IPS-NIHi7 (cell line): Measurements from ENCODE around the gene RELN.
"Not testable (repeated sequence)": the region's sequence is repeated elsewhere in the genome, so short reads cannot be mapped to it uniquely, and the experiment has no call there.

Source experiments
- DNase-seq: peaks from one replicate; pipeline ENCODE4 v3.0.0; 2012; ENCODE audit warnings: mixed read lengths; ENCODE audit errors: extremely low spot score

Gene RELN

DNA sequence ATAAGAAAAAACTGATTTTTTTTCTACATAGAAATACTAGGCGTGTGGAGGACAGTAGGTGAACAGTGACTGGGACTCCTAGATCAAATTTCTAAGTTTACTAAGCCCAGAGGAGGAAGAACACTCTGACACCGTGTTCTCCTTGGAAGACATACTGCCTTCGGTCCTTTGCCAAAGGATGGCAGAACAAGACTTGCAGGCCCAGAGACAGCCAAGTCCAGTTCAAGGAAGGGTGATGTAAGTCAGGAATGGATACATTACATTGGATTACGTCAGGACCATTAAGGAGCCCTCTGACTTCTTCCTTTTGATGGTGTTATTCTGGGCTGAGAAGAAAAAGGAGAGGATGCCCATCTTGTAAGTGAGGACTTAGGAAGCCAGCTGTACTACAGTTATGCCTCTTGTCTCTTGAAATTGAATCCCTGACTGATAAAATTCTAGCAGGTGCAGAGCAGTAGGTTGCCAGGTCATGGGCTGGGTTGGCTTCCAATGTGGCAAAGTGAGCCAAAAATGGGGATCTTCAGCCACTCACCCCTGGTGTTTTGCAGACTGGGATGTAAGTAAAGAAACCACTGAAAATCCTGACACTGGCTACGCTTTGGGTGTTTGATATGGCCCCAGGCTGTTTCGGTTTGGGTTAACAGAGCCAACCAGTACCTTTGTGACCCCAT lies 45.1 kb downstream of the RELN start:
- DNase-seq = no peak

DNA sequence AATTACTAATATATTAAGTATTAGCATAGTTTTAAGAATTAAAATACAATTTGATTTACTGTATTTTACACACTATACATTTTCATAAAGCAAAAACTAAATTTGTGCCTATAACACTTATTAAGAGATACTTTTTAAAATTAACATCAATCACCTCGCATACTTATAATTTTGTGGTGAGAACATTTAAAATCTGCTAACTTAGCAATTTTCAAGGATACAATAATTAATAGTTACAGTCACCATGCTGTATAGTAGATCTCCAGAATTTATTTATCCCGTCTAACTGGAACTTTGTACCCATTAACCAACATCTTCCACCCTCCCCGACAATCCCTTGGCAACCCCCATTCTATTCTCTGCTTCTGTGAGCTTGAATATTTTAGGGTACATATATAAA lies 47.5 kb downstream of the RELN start:
- DNase-seq = no peak

DNA sequence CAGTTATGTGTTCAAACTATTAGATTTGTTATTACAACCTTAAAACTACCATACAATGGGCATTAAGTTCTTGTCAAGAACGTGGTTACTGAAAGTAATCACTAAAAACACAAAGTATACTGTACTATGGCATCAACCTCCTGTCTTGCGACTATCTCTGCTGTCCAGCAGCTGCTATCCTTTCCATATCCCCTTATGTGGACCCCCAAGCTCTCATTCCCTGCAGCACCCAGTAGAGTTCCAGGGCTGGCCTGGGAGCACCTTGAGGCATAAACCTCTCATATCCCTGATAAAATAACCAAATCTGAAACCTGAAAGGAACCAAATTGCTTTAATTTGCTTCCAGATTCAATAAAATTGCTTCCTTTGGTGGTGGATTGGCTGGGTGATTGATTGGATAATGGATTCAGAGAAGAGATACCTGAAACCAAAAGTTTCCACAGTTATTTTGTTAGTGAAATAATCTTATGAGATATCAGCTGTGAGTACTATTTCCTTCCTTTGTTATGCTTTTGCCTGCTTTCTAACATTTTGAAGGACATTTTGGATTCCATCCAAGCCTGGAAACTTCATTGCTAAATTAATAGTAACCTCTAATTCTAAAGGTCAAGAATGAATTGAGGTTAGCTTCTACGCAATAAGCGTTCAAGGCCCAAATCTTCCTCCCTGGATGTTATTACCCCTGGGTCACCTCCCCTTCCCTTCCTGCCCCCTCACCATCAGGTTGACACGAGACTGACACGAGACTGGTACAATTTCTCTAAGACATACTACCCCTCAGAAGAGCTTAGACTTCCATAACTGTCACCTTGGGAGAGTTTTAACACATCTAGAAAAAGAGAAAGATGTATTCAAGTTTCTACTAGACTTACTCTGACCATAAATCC lies 48.8 kb downstream of the RELN start:
- no peak for DNase-seq

DNA sequence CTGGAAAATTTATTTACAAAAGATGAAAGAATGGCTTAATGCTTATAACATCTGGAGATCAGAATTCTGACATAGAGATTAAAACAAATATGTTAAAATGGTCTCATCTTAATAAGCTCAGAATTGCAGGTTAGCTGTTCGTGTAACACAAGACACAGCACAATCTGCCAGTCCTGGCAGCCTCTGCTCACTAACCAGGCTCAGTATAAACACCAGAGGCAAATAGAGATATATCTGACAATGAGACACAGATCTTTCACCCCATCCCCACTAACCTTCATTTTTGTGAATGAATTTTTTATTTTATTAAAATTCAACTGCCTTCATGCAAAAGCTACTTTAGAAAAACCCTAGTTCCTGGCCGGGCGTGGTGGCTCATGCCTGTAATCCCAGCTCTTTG lies 51.8 kb downstream of the RELN start:
- no peak for DNase-seq

DNA sequence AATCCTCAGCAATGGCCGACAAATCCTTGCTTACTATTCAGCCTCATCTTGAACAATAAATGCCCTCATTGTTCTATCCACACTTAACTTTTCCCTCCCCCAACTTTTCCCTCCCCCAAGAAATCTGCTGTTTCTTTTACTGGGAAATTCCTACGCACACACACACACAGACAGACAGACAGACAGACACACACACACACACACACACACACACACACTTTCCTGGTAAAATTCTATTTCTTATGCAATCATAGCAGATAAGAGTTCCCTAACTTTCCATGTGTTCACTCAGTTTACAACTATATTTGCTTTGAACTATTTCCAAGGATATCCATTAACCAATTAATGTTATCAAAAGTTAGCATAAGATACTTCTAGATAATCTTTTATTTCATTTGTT lies 52.9 kb downstream of the RELN start:
- no peak for DNase-seq

DNA sequence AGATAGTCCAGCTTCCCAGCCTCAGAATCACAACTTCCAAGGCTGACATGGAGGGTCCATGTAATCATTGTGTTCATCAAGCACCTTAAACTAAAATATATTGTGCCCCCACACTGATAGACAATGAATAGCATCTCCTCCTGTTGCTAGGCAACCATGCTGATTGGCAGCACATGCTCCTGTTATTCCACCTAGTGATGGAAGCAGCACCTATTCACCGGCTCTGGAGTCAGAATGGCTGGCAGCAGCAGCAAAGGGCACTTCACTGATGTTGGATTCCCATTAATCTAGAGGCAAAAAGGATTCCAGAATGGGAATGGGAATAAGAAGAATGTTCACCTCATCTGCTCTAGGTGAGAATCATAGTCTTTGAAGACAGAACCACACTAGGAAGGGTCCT lies 55.0 kb downstream of the RELN start:
- no peak for DNase-seq

DNA sequence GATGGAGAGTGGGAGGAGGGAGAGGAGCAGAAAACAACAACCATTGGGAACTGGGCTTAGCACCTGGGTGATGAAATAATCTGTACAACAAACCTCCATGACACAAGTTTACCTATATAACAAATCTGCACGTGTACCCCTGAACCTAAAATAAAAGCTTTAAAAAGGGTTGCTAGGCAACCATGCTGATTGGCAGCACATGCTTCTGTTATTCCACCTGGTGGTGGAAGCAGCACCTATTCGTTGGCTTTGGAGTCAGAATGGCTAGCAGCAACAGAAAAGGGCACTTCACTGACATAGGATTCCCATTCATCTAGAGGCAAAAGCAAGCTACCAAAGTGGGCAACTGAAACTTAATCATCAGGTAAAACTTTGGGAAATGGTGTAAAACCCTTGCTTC lies 57.1 kb downstream of the RELN start:
- no peak for DNase-seq

DNA sequence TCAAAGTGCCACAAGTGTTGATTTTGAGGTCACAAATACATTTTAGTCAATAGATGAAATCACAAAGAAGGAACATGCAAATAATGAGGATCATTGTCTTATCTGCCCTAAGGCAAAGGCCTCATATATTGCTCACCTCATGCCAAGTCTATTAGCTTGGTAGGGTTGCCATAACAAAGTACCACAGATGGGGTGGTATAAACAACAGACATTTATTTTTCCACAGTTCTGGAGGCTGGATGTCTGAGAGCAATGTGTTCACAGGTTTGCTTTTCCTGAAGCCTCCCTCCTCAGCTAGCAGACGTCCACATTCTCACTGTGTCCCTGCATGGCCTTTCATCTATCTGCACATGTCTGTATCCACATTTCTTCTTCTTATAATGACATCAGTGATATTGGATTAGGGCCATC lies 59.6 kb downstream of the RELN start:
- DNase-seq = no peak

DNA sequence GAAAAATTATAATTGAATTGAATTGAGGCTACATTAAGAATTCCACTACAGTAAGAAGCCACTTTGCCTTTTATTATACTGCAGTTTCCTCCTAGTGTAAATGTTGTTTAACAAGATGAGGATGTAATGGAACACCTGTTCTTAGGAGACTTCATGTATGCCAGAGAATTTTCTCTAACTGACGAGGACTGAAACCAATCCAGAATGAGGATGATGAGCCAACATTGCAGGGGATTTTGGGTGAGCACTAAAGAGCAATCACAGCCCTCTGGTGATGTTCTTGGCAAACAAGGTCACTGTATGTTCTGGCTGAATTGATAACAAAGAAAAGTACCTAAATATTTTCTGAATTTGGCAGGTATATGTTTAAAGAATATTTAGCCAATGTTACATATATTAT lies 60.9 kb downstream of the RELN start:
- no peak for DNase-seq

DNA sequence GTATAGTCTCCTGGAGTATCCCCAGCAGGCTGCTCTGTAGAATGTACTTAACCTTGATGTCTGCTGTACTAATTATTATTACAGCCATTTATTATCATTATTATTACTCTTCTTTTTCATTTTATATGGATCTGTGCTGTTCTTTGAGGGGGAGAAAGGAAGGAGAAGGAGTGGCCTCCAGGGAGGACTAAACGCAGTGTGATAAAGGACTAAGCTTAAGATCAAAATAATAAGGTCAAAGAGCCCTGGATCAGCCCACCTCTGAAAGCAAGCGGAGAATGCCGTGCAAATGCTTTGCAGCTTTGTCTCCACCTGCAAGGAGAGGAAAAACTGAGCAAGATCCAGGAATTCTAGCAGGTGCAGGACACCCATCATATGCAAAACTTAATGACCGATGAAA lies 65.3 kb downstream of the RELN start:
- DNase-seq = no peak

DNA sequence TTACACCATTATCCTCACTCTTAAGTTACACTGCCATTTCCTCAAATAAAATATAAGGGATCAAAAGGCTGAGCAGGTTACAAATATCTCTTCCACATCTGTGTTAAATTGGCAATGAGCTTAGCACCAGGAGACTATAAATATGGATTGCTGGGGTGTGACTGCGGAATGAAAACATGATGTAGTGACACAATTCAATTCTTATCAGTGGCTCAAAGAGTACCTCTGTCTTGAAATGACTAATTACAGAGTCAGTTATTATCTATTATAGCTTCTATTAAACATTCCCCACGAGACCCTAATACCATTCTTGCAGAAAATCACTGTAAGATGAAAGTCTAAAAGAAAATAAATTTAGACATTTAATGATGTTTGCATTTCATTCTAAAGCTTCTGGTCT lies 67.1 kb downstream of the RELN start:
- DNase-seq = no peak

DNA sequence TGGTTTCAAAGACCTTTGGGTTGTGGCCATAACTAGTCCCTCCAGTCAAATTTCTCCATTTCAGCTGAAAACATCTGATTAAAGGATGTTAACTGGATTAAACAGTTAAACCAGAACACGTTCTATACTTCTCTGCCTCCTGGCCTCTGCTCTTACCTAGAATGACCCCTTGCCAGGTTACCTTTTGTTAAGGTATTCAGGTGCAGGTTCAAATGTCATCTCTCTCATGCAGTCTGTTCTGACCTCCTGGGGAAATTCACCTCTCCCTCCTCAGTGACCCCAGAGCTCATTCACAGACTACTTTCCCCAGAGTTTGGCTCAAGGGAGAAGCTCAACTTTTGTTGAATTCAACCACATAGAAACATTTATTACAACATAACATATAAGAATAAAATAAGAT lies 67.8 kb downstream of the RELN start:
- no peak for DNase-seq

DNA sequence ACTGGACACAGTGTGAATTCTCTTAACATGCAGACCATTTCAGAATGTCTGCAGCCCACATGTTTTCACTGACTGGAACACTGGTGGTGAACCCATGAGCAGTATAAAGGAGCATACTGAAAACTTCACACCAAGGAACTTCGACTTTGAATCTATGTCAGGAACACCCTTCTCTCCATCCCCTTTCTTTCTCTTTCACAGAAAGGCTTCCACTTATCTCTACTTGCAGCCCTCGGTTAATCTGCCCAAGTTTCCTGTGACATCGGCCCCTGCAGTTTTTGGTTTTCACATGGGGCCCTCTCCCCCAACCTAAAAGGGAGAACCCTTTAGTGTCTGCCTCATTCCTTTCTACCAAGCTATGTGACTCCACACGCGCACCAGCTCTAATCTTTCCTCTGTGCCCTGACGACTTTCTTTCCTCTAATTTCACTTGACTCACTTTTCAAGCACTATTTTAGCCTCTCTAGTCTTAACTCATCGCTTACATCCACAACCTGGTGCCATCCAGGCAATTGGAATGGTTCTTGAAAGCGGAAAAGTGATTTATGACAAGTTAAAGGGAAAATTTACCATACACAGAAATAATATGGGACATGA lies 70.1 kb downstream of the RELN start:
- DNase-seq = no peak

DNA sequence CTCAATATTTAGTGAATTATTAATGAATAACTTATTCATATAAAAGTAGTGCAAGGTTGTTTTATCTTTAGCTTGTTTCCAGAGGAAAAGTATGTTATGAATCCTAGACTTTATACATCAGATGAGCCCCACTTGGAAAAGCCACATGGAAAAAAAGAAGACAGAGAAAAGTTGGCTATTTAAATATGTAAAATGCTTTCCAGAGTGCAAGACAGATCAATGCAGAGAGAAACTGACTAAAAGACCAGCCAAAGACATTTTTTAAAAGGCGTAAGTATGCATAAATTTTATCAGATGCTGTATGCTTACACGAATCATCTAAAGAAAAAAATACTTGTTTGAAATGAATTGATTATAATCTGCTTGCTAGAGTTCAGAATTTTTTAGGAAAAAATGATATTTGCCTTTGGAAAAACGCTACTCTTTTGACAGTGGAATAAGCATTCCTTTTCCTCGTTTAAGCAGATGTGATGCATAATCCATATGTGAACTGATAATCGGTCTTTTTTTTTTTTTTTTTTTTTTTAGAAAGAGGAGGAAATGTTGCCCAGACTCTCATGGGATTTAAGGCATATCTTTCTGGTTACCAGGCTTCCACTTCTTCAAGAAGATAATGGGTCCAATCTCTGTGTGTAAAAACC lies 70.7 kb downstream of the RELN start:
- DNase-seq = no peak

DNA sequence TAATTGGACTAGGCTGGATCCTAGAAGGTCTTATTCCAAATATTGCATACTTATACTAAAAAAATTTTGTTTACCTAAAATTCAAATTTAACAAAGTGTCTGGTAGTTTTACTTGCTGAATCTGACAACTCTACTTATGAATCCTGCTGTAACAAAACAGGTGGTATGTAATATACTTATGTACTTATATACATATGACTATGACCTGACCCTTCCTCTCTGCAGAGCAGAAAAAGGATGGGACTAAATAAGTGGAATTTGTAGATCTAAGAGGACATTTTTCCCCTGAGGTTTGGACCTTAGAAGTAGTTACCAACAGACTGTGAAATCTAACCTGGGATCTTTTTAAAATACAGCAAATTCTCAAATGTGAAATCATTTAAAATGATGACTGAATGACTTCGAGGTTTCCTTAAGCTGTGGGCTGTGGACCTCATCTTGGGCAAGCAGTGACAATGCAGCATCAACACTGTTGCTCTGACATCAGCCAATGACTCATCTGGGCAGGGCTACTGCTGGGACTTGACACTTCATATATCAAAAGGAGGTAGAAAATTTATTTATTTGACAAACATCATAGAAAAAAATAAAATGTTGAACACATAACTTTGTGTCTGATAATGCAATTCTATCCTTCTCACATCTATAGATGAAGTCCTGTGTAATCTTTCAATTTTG lies 73.6 kb downstream of the RELN start:
- DNase-seq = no peak

DNA sequence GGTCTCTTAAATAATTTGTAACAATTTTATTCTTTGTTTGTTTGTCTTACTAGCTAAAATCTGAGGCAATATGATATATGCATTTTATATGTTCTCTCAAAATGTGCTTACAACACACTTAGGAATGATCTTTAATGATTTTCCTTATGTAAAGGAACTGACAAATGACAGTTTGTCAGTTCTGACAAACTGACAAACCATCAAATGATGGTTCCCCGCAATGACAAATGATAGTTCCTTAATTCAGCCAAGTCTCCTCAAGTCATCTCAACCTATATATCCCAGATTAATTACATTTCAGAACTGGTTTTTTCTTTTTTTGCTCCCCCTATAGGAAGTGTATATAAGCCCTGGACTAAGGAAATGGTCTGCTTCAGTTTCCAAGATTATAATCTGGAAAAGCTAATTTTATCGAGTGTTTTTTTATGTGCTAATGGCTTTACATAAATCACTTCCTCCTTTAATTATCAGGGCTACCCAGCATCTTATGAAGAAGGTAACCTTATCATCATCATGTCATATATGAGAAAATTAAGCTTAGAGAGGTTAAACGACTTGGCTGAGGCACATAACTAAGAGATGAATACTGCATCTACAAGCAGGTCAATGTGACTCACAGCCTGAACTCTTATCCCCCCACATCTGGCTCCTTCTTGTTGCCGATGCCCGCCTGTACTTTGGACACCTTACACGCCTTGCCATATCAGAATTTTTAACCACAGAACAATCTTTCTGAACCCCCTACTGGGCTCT lies 75.1 kb downstream of the RELN start:
- DNase-seq = no peak

DNA sequence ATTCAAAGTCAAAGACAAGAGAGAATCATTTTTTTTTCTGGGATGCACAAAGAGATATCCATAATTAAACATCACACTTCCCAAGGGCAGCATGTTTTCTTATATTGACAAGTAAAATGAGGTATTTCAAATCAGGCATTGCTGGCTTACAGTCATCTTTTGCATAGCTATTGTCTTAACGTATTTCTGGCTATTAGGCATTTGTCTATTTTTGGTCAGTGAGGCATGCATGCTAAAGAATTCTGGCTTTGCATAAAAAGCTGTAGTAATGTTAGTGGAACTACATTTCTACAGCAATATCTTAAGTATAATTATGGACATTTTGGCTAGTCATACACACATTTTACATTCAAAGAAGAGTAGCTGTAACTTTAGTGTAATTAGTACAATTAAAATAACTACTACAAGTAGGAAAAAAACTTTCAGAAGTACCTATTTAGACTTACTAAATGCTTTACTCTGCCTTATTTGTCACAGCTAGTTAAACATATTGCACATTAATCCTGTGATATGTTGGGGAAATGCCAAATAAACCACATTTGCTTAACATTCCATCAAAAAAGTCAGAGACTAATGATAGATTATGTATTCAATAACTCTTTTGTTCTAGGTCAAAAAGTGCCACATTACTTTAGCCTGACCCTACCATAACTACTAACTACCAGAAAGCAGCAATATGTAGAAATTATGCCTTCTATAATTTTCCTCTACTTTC lies 76.4 kb downstream of the RELN start:
- DNase-seq = no peak

DNA sequence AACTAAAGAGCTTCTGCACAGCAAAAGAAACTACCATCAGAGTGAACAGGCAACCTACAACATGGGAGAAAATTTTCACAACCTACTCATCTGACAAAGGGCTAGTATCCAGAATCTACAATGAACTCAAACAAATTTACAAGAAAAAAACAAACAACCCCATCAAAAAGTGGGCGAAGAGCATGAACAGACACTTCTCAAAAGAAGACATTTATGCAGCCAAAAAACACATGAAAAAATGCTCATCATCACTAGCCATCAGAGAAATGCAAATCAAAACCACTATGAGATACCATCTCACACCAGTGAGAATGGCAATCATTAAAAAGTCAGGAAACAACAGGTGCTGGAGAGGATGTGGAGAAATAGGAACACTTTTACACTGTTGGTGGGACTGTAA lies 78.4 kb downstream of the RELN start:
- DNase-seq = not testable (repeated sequence)

DNA sequence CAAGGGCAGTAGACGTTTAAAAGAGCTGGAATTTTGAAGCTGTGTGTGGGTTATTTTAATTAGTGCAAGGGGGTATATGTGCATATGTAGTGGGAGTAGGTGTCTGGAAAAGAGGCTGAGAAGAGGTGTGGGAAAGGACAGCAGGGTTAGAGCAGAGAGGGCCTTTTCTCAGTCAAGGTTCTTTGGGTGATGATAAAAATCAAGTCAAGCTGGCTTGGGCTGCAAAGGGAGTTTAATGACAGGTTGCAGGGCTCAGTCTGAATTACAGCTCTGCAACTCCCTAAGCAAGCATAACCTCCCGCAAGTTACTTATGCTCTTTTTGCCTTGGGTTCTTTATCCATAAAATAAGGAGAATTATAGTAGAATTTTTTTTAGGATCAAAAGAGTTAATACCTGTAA lies 83.5 kb downstream of the RELN start:
- no peak for DNase-seq

DNA sequence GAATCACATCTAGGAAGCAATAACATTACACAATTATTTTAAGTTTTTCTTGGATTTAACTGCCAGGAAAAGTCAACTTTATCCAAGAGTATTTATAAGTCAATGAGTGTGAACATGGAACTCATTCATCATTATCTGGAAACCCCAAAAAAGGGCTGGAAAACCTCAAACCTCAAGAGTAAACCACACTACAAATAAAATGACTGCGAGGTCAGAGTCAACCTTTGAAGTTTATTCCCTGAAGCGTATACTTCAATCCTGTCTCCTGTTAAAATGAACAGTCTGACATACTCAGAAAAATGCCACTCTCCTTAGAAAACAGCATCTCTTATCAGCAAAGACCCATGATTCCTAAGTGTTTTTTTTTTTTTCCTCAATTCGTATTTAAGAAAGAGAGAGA lies 86.5 kb downstream of the RELN start:
- no peak for DNase-seq

DNA sequence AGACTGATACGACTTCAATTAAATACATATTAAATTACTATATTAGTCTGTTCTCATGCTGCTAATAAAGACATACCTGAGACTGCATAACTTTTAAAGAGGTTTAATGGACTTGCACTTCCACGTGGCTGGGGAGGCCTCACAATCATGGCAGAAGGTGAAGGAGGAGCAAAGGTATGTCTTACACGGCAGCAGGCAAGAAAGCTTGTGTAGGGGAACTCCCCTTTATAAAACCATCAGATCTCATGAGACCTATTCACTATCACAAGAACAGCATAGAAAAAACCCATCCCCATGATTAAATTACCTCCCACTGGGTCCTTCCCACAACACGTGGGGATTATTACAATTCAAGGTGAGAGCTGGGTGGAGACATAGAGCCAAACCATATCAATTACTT lies 92.6 kb downstream of the RELN start:
- DNase-seq = not testable (repeated sequence)
